HCT116 (cell line): ENCODE measurements around the gene RPP21. TPM values are rescaled to one million over a fixed set of nuclear protein-coding genes. Genes with fewer than 3 reads are reported as not detected.

ENCODE experiments used
- ATAC-seq: fragments of 200-7000 bp; cut with Tn5 transposase; 2 replicates; pipeline ENCODE4 v1.9.1; 2020; ENCODE audit warnings: mild to moderate bottlenecking, moderate library complexity
- BruUV-seq: library from RNA; stranded (reverse); fragments of 400-500 nt; replicated peaks from 2 replicates; lab custom pipeline; 2021; lab: Mats Ljungman, UMichigan
- CTCF ChIA-PET: fragments of 300-600 bp; sonication (Branson Sonifier 250); formaldehyde crosslinking; loops from one replicate; lab custom pipeline; 2021; ENCODE audit warnings: antibody characterized with exemption; lab: Charles Lee
- POLR2A ChIA-PET: fragments of 300-600, 350-600 bp; sonication (Branson Sonifier 250); formaldehyde crosslinking; loops from one replicate; lab custom pipeline; 2021; ENCODE audit warnings: antibody characterized with exemption; lab: Charles Lee
- RAD21 ChIA-PET, 2 experiments: fragments of 300-600 bp; sonication (Branson Sonifier 250); formaldehyde crosslinking; loops; one replicate each; lab custom pipeline; 2023; ENCODE audit warnings: low total read pairs in 2 of 2; ENCODE audit not compliant: uncharacterized antibody in 2 of 2, unreplicated experiment in 2 of 2, low non-redundant PET in 1 of 2; lab: Charles Lee
- DNase-seq: peaks from one replicate; pipeline ENCODE4 v3.0.0-alpha.2; 2010; ENCODE audit warnings: low read depth, low spot score
- H2AFZ ChIP-seq: fragments of 200-600 bp; shearing (Covaris generic), sonication (generic); 2 replicates; pipeline ENCODE4 v1.6.1; 2017; ENCODE audit warnings: low read depth, mixed run types, mixed read lengths, antibody characterized with exemption, low read length; ENCODE audit not compliant: poor library complexity, severe bottlenecking
- H3K27ac ChIP-seq: 2 replicates; pipeline ENCODE4 v1.5.1; 2012; ENCODE audit warnings: low read depth, low read length
- H3K27me3 ChIP-seq: fragments of 200-600 bp; sonication (generic); 2 replicates; pipeline ENCODE4 v1.6.1; 2016; ENCODE audit warnings: mixed run types, low read length, mixed read lengths; ENCODE audit not compliant: insufficient read depth
- H3K36me3 ChIP-seq, 2 experiments: fragments of 200-500 bp in 1 of 2; fragments of 200-600 bp in 1 of 2; sonication (Bioruptor generic) in 1 of 2; sonication (generic) in 1 of 2; 2 replicates each; pipeline versions ENCODE4 v1.5.1 to v1.6.1; 2014 to 2016; ENCODE audit warnings: low read length in 2 of 2, inconsistent platforms in 1 of 2, mixed read lengths in 1 of 2, mixed run types in 1 of 2; ENCODE audit not compliant: insufficient read depth in 2 of 2, control insufficient read depth in 1 of 2
- H3K4me1 ChIP-seq, 2 experiments: fragments of 200-600 bp in 1 of 2; sonication (generic) in 1 of 2; 2 replicates each; pipeline versions ENCODE4 v1.5.1 to v1.6.1; 2012 to 2017; ENCODE audit warnings: low read length in 2 of 2, inconsistent platforms in 1 of 2, mild to moderate bottlenecking in 1 of 2, mixed read lengths in 1 of 2, mixed run types in 1 of 2, moderate library complexity in 1 of 2; ENCODE audit not compliant: insufficient read depth in 2 of 2, control insufficient read depth in 1 of 2
- H3K4me2 ChIP-seq: fragments of 200-600 bp; sonication (generic); 2 replicates; pipeline ENCODE4 v1.6.1; 2017; ENCODE audit warnings: mixed run types, low read length, mixed read lengths
- H3K4me3 ChIP-seq, 2 experiments: fragments of 200-600 bp in 1 of 2; sonication (generic) in 1 of 2; replicated peaks in 1 of 2; 2 replicates each; pipeline ENCODE4 v1.5.1; 2011 to 2016; ENCODE audit warnings: low read length in 2 of 2, control low read depth in 1 of 2, low read depth in 1 of 2, mild to moderate bottlenecking in 1 of 2, mixed read lengths in 1 of 2, mixed run types in 1 of 2
- H3K79me2 ChIP-seq: fragments of 200-600 bp; sonication (generic); 2 replicates; pipeline ENCODE4 v1.6.1; 2017; ENCODE audit warnings: mild to moderate bottlenecking, mixed run types, low read length, moderate library complexity, mixed read lengths; ENCODE audit not compliant: insufficient read depth
- H3K9ac ChIP-seq: fragments of 200-600 bp; sonication (generic); 2 replicates; pipeline ENCODE4 v1.6.1; 2016; ENCODE audit warnings: low read length, mixed read lengths
- H3K9me2 ChIP-seq: fragments of 200-600 bp; sonication (generic), shearing (Covaris generic); 2 replicates; pipeline ENCODE4 v1.6.1; 2017; ENCODE audit warnings: mixed run types, mild to moderate bottlenecking, moderate library complexity; ENCODE audit not compliant: insufficient read depth
- H3K9me3 ChIP-seq, 2 experiments: fragments of 200-500 bp in 1 of 2; fragments of 200-600 bp in 1 of 2; sonication (Bioruptor generic) in 1 of 2; sonication (generic) in 1 of 2; 2 replicates each; pipeline ENCODE4 v1.6.1; 2014 to 2017; ENCODE audit warnings: low read length in 2 of 2, mixed read lengths in 2 of 2, inconsistent platforms in 1 of 2, low read depth in 1 of 2, mild to moderate bottlenecking in 1 of 2, mixed run types in 1 of 2, moderate library complexity in 1 of 2; ENCODE audit not compliant: control insufficient read depth in 1 of 2, insufficient read depth in 1 of 2
- H4K20me1 ChIP-seq: fragments of 200-600 bp; sonication (generic), shearing (Covaris generic); 2 replicates; pipeline ENCODE4 v1.6.1; 2017; ENCODE audit warnings: mixed run types, mild to moderate bottlenecking, moderate library complexity; ENCODE audit not compliant: insufficient read depth
- EGR1 ChIP-seq: IDR thresholded peaks from 2 replicates; pipeline ENCODE4 v1.6.1; 2012; ENCODE audit warnings: low read depth
- JUND ChIP-seq: IDR thresholded peaks from 2 replicates; pipeline ENCODE4 v1.6.1; 2012
- POLR2AphosphoS5 ChIP-seq: IDR thresholded peaks from 2 replicates; pipeline ENCODE4 v1.6.1; 2011; ENCODE audit warnings: mild to moderate bottlenecking, low read depth, low read length, moderate library complexity
- YY1 ChIP-seq: IDR thresholded peaks from 2 replicates; pipeline ENCODE4 v1.6.1; 2011; ENCODE audit warnings: low read length, low read depth, moderate library complexity, mild to moderate bottlenecking; ENCODE audit not compliant: insufficient replicate concordance; ENCODE audit errors: extremely low read depth
- ZFX ChIP-seq: fragments of 450-650 bp; IDR thresholded peaks from 2 replicates; pipeline ENCODE4 v1.6.1; 2017
- intact Hi-C: fragments of 100-400 bp; cut with micrococcal nuclease; formaldehyde crosslinking; loops from 2 replicates; pipeline ENCODE4 v1.10.0; 2022
- total RNA-seq: library from RNA; stranded (reverse); gene quantifications from one replicate; pipeline ENCODE4 v1.2.1, GENCODE V29; 2021; ENCODE audit not compliant: unreplicated experiment
- TF ChIP-seq, protein P1 (sequence below): IDR thresholded peaks from 2 replicates; pipeline ENCODE4 v1.6.1; 2012
- TF ChIP-seq, protein P2 (sequence below), 3 experiments: fragments of 200-600 bp in 1 of 3; sonication (generic) in 1 of 3; IDR thresholded peaks in 2 of 3; conservative IDR thresholded peaks in 1 of 3; 2 replicates each; pipeline ENCODE4 v1.5.1; 2012 to 2017; ENCODE audit warnings: low read depth in 2 of 3, low read length in 2 of 3, antibody characterized with exemption in 1 of 3, borderline replicate concordance in 1 of 3, control low read depth in 1 of 3, mild to moderate bottlenecking in 1 of 3, mixed read lengths in 1 of 3, mixed run types in 1 of 3, moderate library complexity in 1 of 3; ENCODE audit not compliant: insufficient read depth in 1 of 3
- TF ChIP-seq, protein P3 (sequence below): IDR thresholded peaks from 2 replicates; pipeline ENCODE4 v1.6.1; 2012; ENCODE audit warnings: low read depth

RPP21 gene
- total RNA-seq, 1 experiment from 2014 or later = 70.4 TPM

DNA sequence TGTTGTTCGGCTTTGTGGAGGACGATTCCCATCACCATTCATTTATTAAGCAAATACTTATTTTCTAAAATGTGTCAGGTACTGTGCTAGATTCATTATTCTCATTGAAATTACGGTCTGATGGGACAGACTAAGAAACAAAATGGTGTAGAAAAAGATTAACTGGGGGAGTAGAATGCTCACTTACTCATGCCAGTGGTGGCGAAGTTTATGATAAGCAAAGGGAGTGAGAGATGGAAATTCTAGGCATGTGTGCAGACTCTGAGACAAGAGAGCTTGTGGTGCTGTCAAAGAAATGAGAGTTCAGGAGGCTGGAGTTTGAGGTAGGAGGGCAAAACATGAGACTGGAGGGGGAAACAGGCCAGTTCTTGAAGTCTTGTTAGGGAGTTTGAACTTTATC is 896 bp downstream of the RPP21 start:
- Histone ChIP-seq H2AFZ (no peak overlapping the region), H3K9me2 (no peaks in the 10 kb centered on the region), H3K9ac (peak overlapping the region; percentile 92), H3K4me3 (peak overlapping the region; percentile 81 to 86), H4K20me1 (no peaks in the 10 kb centered on the region), H3K79me2 (peaks cover 10% of the 10 kb centered on the region), H3K27ac (no peak overlapping the region), H3K36me3 (peaks cover 7 to 12% of the 10 kb centered on the region in 2 experiments; a peak in 2 of 4 replicates), H3K27me3 (no peaks in the 10 kb centered on the region), H3K4me1 (peaks cover 3 to 16% of the 10 kb centered on the region in 2 experiments; a peak in 2 of 4 replicates), H3K4me2 (peak overlapping the region; percentile 86), H3K9me3 (no peaks in the 10 kb centered on the region)
- RAD21 ChIA-PET = no interaction called here
- CTCF ChIA-PET = no interaction called here
- POLR2A ChIA-PET = no interaction called here
- TF ChIP-seq EGR1 = no peak
- TF ChIP-seq, protein P1, sequence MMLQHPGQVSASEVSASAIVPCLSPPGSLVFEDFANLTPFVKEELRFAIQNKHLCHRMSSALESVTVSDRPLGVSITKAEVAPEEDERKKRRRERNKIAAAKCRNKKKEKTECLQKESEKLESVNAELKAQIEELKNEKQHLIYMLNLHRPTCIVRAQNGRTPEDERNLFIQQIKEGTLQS = no peak
- no peak for TF ChIP-seq POLR2AphosphoS5
- DNase-seq (no peak), ATAC-seq (no peak)
- intact Hi-C loops = no loop called here
- BruUV-seq = TSS peak; percentile 82

DNA sequence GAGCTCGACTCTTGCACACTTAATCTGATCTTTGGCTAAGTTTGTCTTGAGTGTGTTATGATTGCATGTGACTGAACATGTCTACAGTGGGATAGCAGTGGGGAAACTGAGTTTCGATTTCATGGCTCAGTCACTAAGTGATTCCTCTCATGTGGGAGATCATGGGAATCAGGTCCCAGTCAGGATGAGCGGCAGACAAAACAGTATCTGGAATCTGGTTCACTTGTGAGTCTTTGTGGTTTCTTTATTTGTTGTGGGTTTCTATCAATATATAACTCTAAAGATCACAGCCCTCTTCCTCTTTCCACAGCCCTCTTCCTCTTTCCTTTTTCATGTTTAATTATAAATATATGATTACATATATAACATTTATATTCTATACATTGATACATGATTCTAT is 4.0 kb downstream of the RPP21 start:
- Histone ChIP-seq H3K4me1 (peaks cover 3 to 16% of the 10 kb centered on the region in 2 experiments; a peak in 2 of 4 replicates), H2AFZ (no peak overlapping the region), H4K20me1 (no peaks in the 10 kb centered on the region), H3K4me3 (no peak overlapping the region), H3K79me2 (peaks cover 10% of the 10 kb centered on the region), H3K9me3 (no peaks in the 10 kb centered on the region), H3K27ac (no peak overlapping the region), H3K27me3 (no peaks in the 10 kb centered on the region), H3K9ac (no peak overlapping the region), H3K36me3 (peaks cover 3 to 6% of the 10 kb centered on the region in 2 experiments; a peak in 2 of 4 replicates), H3K9me2 (no peaks in the 10 kb centered on the region), H3K4me2 (no peak overlapping the region)
- ChIA-PET CTCF (no interaction called here), RAD21 (no interaction called here), POLR2A (no interaction called here)
- intact Hi-C loops = no loop called here
- TF ChIP-seq, protein P2, sequence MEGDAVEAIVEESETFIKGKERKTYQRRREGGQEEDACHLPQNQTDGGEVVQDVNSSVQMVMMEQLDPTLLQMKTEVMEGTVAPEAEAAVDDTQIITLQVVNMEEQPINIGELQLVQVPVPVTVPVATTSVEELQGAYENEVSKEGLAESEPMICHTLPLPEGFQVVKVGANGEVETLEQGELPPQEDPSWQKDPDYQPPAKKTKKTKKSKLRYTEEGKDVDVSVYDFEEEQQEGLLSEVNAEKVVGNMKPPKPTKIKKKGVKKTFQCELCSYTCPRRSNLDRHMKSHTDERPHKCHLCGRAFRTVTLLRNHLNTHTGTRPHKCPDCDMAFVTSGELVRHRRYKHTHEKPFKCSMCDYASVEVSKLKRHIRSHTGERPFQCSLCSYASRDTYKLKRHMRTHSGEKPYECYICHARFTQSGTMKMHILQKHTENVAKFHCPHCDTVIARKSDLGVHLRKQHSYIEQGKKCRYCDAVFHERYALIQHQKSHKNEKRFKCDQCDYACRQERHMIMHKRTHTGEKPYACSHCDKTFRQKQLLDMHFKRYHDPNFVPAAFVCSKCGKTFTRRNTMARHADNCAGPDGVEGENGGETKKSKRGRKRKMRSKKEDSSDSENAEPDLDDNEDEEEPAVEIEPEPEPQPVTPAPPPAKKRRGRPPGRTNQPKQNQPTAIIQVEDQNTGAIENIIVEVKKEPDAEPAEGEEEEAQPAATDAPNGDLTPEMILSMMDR (IDR thresholded peaks at IDR 0.05 in 2 of 3, conservative IDR thresholded peaks at IDR 0.05 in 1 of 3; ENCODE audit: borderline replicate concordance in 1 of 3, insufficient read depth in 1 of 3, low read depth in 2 of 3, low read length in 2 of 3) = no peak
- TF ChIP-seq YY1 = no peak
- TF ChIP-seq EGR1 = no peak
- TF ChIP-seq, protein P3, sequence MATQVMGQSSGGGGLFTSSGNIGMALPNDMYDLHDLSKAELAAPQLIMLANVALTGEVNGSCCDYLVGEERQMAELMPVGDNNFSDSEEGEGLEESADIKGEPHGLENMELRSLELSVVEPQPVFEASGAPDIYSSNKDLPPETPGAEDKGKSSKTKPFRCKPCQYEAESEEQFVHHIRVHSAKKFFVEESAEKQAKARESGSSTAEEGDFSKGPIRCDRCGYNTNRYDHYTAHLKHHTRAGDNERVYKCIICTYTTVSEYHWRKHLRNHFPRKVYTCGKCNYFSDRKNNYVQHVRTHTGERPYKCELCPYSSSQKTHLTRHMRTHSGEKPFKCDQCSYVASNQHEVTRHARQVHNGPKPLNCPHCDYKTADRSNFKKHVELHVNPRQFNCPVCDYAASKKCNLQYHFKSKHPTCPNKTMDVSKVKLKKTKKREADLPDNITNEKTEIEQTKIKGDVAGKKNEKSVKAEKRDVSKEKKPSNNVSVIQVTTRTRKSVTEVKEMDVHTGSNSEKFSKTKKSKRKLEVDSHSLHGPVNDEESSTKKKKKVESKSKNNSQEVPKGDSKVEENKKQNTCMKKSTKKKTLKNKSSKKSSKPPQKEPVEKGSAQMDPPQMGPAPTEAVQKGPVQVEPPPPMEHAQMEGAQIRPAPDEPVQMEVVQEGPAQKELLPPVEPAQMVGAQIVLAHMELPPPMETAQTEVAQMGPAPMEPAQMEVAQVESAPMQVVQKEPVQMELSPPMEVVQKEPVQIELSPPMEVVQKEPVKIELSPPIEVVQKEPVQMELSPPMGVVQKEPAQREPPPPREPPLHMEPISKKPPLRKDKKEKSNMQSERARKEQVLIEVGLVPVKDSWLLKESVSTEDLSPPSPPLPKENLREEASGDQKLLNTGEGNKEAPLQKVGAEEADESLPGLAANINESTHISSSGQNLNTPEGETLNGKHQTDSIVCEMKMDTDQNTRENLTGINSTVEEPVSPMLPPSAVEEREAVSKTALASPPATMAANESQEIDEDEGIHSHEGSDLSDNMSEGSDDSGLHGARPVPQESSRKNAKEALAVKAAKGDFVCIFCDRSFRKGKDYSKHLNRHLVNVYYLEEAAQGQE = no peak
- no peak for TF ChIP-seq JUND
- no peak for TF ChIP-seq ZFX
- DNase-seq (no peak), ATAC-seq (no peak)
- BruUV-seq = no TSS peak
